HG03045 (cell line): ENCODE data around the gene OR6N2.
A peak's percentile ranks its signal among the peaks of the same experiment; 100 is the strongest.

Source experiments
- ATAC-seq: cut with Tn5 transposase; IDR thresholded peaks from one replicate; pipeline ENCODE4 v1.9.1; 2021; ENCODE audit warnings: mild to moderate bottlenecking, moderate library complexity; ENCODE audit not compliant: unreplicated experiment

The OR6N2 gene

GRCh38 chr1:158781104-158781503, at the start of gene OR6N2:
OR6N2 (minus strand) TSS chr1:158781204; CDS start chr1:158777635, 3,569 bp downstream.
- no peak for ATAC-seq

- ATAC-seq, result peak; percentile 51
These were observed 49.2 kb upstream of the OR6N2 start for GRCh38 chr1:158830074-158830677.

GRCh38 chr1:158821723-158822122, 40.7 kb upstream of the OR6N2 start:
- ATAC-seq, result no peak

- no peak for ATAC-seq
These were observed 38.7 kb upstream of the OR6N2 start for GRCh38 chr1:158819461-158820443.

- ATAC-seq, result no peak
These were observed 38.0 kb upstream of the OR6N2 start for GRCh38 chr1:158818975-158819431.

- no peak for ATAC-seq
These were observed 37.6 kb upstream of the OR6N2 start for GRCh38 chr1:158818560-158818959.

GRCh38 chr1:158814970-158815369, 34.0 kb upstream of the OR6N2 start:
- ATAC-seq, result no peak

GRCh38 chr1:158813164-158813563, 32.2 kb upstream of the OR6N2 start:
- no peak for ATAC-seq

- ATAC-seq, result no peak
These were observed 31.3 kb upstream of the OR6N2 start for GRCh38 chr1:158812336-158812735.

GRCh38 chr1:158810311-158810710, 29.3 kb upstream of the OR6N2 start:
- ATAC-seq, result no peak

- ATAC-seq, result no peak
These were observed 28.9 kb upstream of the OR6N2 start for GRCh38 chr1:158809862-158810261.

- no peak for ATAC-seq
These were observed 28.3 kb upstream of the OR6N2 start for GRCh38 chr1:158809256-158809655.

GRCh38 chr1:158806916-158807536, 26.0 kb upstream of the OR6N2 start:
- ATAC-seq, result no peak

- ATAC-seq, result no peak
These were observed 22.7 kb upstream of the OR6N2 start for GRCh38 chr1:158803678-158804077.

- ATAC-seq, result no peak
These were observed 20.4 kb upstream of the OR6N2 start for GRCh38 chr1:158801396-158801795.

- ATAC-seq, result no peak
These were observed 19.5 kb upstream of the OR6N2 start for GRCh38 chr1:158800526-158800925.

GRCh38 chr1:158799689-158800088, 18.7 kb upstream of the OR6N2 start:
- no peak for ATAC-seq

GRCh38 chr1:158798531-158798930, 17.5 kb upstream of the OR6N2 start:
- ATAC-seq, result no peak

GRCh38 chr1:158794247-158794646, 13.2 kb upstream of the OR6N2 start:
- no peak for ATAC-seq

- ATAC-seq, result no peak
These were observed 12.6 kb upstream of the OR6N2 start for GRCh38 chr1:158793604-158794003.
